Fibroblast of lung (primary cell): ENCODE measurements around the gene CCDC54. TPM values are rescaled to one million over a fixed set of nuclear protein-coding genes. Genes with fewer than 3 reads are reported as not detected.

ENCODE experiments used
- DNase-seq, 2 donors: peaks; one replicate each; pipeline versions ENCODE4 v3.0.0 to v3.0.0-alpha.2; 2010; ENCODE audit warnings: low read depth in 2 of 2
- H2AFZ ChIP-seq: 2 replicates; pipeline ENCODE4 v1.5.1; 2012; ENCODE audit warnings: low read length, control low read depth, inconsistent platforms
- H3K27ac ChIP-seq: 2 replicates; pipeline ENCODE4 v1.5.1; 2011; ENCODE audit warnings: low read length, control low read depth; ENCODE audit not compliant: insufficient read depth
- H3K27me3 ChIP-seq: 2 replicates; pipeline ENCODE4 v1.5.1; 2011; ENCODE audit warnings: mild to moderate bottlenecking, low read length; ENCODE audit not compliant: control insufficient read depth, insufficient read depth
- H3K36me3 ChIP-seq: 2 replicates; pipeline ENCODE4 v1.5.1; 2011; ENCODE audit warnings: low read length; ENCODE audit not compliant: control insufficient read depth, insufficient read depth
- H3K4me1 ChIP-seq: 2 replicates; pipeline ENCODE4 v1.5.1; 2011; ENCODE audit warnings: low read length; ENCODE audit not compliant: control insufficient read depth, insufficient read depth; ENCODE audit errors: extremely low read depth
- H3K4me2 ChIP-seq: 2 replicates; pipeline ENCODE4 v1.5.1; 2011; ENCODE audit warnings: low read length, control low read depth; ENCODE audit not compliant: insufficient read depth; ENCODE audit errors: extremely low read depth
- H3K4me3 ChIP-seq, 4 experiments: fragments of 200-600 bp in 1 of 4; sonication (generic) in 1 of 4; replicated peaks in 1 of 4; 2 replicates each; pipeline ENCODE4 v1.5.1; 2011 to 2016; ENCODE audit warnings: low read length in 4 of 4, low read depth in 3 of 4, mild to moderate bottlenecking in 3 of 4, control low read depth in 2 of 4, inconsistent platforms in 1 of 4, mixed read lengths in 1 of 4; ENCODE audit not compliant: insufficient read depth in 1 of 4; ENCODE audit errors: control extremely low read depth in 1 of 4
- H3K79me2 ChIP-seq: 2 replicates; pipeline ENCODE4 v1.5.1; 2012; ENCODE audit warnings: mild to moderate bottlenecking, low read length, inconsistent platforms; ENCODE audit not compliant: control insufficient read depth, insufficient read depth
- H3K9ac ChIP-seq: 2 replicates; pipeline ENCODE4 v1.5.1; 2011; ENCODE audit warnings: mild to moderate bottlenecking, low read length, control low read depth; ENCODE audit not compliant: insufficient read depth
- H3K9me3 ChIP-seq: 2 replicates; pipeline ENCODE4 v1.5.1; 2012; ENCODE audit warnings: low read depth, low read length; ENCODE audit not compliant: control insufficient read depth, insufficient read depth
- H4K20me1 ChIP-seq: 2 replicates; pipeline ENCODE4 v1.5.1; 2011; ENCODE audit warnings: low read length; ENCODE audit not compliant: control insufficient read depth, insufficient read depth; ENCODE audit errors: extremely low read depth
- CTCF ChIP-seq, 2 donors: IDR thresholded peaks in 1 of 2; conservative IDR thresholded peaks in 1 of 2; 1 replicate in 1 of 2; 2 replicates in 1 of 2; pipeline ENCODE4 v1.5.1; 2011 to 2012; ENCODE audit warnings: low read length in 2 of 2, control low read depth in 1 of 2, inconsistent platforms in 1 of 2, low read depth in 1 of 2, mild to moderate bottlenecking in 1 of 2
- EZH2 ChIP-seq: IDR thresholded peaks from 2 replicates; pipeline ENCODE4 v1.5.1; 2012; ENCODE audit warnings: low read length, control low read depth, mild to moderate bottlenecking; ENCODE audit errors: missing control alignments
- polyA plus RNA-seq, 2 donors: library from polyadenylated mRNA; depleted of rRNA in 1 of 2; stranded (reverse) in 1 of 2; unstranded in 1 of 2; fragments of >200 nt; gene quantifications; 2 replicates each; pipeline ENCODE4 v1.2.1, GENCODE V29; 2011 to 2012; ENCODE audit warnings: missing spikeins in 1 of 2
- total RNA-seq: library from RNA; depleted of rRNA; stranded (reverse); fragments of >200 nt; gene quantifications from 2 replicates; pipeline ENCODE4 v1.2.1, GENCODE V29; 2014

Gene CCDC54
- total and polyA plus RNA-seq, 2 donors (not counting 1 experiment from before 2014, with no cell fraction given): not detected

- H3K36me3 ChIP-seq: no peaks in the 10 kb centered on the region
- peak in 1 of 2 donors; percentile 30 for DNase-seq
- H3K27ac ChIP-seq: no peak overlapping the region
- no peak overlapping the region for H3K4me3 ChIP-seq
- no peak overlapping the region for H3K9ac ChIP-seq
- H3K4me2 ChIP-seq: no peak overlapping the region
- H3K79me2 ChIP-seq: no peaks in the 10 kb centered on the region
- H3K9me3 ChIP-seq: no peaks in the 10 kb centered on the region
- H2AFZ ChIP-seq: no peak overlapping the region
- H4K20me1 ChIP-seq: no peaks in the 10 kb centered on the region
- H3K4me1 ChIP-seq: no peaks in the 10 kb centered on the region
- H3K27me3 ChIP-seq: no peaks in the 10 kb centered on the region
- no peak for TF ChIP-seq EZH2
- TF ChIP-seq CTCF (conservative IDR thresholded peaks at IDR 0.05 in 1 of 2, IDR thresholded peaks at IDR 0.05 in 1 of 2; ENCODE audit: low read depth in 1 of 2, low read length in 2 of 2): no peak
These were observed 32.5 kb upstream of the CCDC54 start for GRCh38 chr3:107344722-107345121.

GRCh38 chr3:107345822-107346405 lies 31.3 kb upstream of the CCDC54 start:
- Histone ChIP-seq H3K36me3 (no peaks in the 10 kb centered on the region), H3K9me3 (no peaks in the 10 kb centered on the region)

GRCh38 chr3:107346564-107346963 lies 30.7 kb upstream of the CCDC54 start:
- H3K27me3 ChIP-seq: no peaks in the 10 kb centered on the region
- DNase-seq: no peak
- H3K4me3 ChIP-seq: no peak overlapping the region
- H3K4me2 ChIP-seq: no peak overlapping the region
- no peaks in the 10 kb centered on the region for H3K4me1 ChIP-seq
- H4K20me1 ChIP-seq: no peaks in the 10 kb centered on the region
- TF ChIP-seq CTCF (conservative IDR thresholded peaks at IDR 0.05 in 1 of 2, IDR thresholded peaks at IDR 0.05 in 1 of 2; ENCODE audit: low read depth in 1 of 2, low read length in 2 of 2): no peak
- no peak for TF ChIP-seq EZH2
- no peaks in the 10 kb centered on the region for H3K36me3 ChIP-seq
- no peak overlapping the region for H2AFZ ChIP-seq
- H3K9ac ChIP-seq: no peak overlapping the region
- H3K27ac ChIP-seq: no peak overlapping the region
- H3K9me3 ChIP-seq: no peaks in the 10 kb centered on the region
- no peaks in the 10 kb centered on the region for H3K79me2 ChIP-seq

More at GRCh38 chr3:107345822-107346405, 31.3 kb upstream of the CCDC54 start:
- H3K4me3 ChIP-seq: no peak overlapping the region
- no peaks in the 10 kb centered on the region for H3K4me1 ChIP-seq
- no peak overlapping the region for H3K27ac ChIP-seq
- H3K79me2 ChIP-seq: no peaks in the 10 kb centered on the region
- no peak overlapping the region for H3K4me2 ChIP-seq
- H3K27me3 ChIP-seq: no peaks in the 10 kb centered on the region
- DNase-seq: no peak
- H2AFZ ChIP-seq: no peak overlapping the region
- no peak overlapping the region for H3K9ac ChIP-seq
- no peaks in the 10 kb centered on the region for H4K20me1 ChIP-seq
- TF ChIP-seq EZH2: no peak
- no peak for TF ChIP-seq CTCF (conservative IDR thresholded peaks at IDR 0.05 in 1 of 2, IDR thresholded peaks at IDR 0.05 in 1 of 2; ENCODE audit: low read depth in 1 of 2, low read length in 2 of 2)
